Embryonic facial prominence (tissue), 1 donor: ENCODE data around the gene NCS1.

Experiments
- DNase-seq: peaks from one replicate; pipeline ENCODE4 v3.0.0-alpha.2; 2016; ENCODE audit errors: extremely low spot score

NCS1 gene

DNA sequence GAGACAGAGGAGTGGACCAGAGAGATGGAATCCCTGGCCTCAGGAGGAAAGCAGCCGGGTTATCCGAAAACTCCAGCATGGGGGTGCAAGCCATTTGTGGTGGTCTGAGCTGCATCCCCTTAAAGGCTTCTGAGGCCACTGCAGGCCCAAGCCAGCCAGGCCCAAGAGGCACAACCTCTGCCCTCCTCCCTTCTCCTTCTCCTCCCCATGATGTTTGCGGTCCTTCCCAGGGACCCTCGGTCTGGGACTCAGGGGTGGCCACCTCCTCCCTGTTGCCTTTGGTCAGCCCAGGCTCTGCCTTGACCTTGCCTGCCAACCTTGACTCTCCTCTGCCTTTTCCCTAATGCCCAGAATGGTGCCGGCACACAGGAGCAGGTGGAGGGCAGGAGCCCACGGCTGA lies 4.6 kb downstream of the NCS1 start:
- DNase-seq, result no peak

DNA sequence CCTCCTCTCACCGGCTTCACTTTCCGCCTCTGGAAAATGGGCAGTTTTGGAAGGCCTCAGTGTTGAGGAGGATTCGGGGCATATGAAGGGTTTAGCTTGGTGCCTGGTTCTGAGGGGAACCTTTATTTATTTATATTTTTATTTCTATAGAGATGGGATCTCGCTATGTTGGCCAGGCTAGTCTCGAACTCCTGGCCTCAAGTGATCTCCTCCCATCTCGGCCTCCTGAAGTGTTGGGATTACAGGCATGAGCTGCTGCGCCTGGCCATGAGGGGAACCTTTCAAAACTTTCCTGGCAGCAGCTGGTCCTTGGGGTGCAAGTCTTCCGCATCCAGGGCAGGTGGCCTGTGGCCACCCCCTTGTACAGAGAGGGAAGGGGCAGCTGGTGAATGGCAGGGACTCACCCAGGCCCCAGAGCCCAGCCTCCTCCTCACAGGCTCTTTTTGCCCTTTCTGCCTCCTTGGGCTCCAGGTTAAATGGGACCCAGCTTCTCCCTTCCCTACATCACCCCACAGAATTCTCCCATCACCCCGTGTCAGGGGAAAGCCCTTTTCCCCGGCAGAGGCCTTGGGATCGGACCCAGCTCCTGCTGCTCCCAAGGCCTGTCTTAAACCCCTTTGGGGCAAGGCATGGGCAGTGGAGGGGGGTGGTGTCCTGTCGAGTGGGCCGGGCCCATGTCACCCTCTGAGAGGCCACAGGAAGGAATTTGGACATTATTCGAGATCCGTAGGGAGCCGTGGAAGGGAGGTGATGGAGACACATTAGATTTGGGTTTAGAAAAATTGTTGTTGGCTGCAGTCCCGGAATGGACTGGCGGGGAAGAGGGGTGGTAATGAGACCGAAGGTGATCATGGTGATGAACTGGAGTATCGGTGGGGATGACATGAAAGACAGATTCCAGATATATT lies 5.9 kb downstream of the NCS1 start:
- no peak for DNase-seq

DNA sequence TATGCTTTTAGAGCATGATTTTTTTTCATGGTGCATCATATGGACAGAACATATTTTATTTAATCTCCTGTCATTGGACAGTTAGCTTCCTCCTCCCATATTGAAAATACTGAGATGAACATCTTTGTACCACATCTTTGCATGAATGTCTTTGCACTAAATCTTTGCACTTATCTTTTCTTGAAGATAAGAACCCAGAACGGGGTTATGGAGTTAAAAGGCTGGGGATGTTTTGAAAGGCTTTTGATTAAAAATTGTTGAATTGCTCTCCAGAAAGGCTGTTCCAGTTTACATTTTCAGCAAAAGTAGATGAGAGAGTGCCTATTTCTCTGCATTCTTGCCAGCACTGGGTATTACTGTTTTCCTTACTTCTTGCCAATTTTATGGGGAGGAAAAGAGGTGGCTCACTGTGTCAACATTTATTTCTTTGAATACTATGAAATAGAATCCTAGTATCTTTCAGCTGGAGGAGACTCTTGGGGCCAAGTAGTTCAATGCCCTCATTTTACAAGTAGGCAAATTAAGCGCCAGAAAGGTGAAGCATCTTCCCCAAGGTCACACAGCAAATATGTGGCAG lies 7.2 kb downstream of the NCS1 start:
- no peak for DNase-seq

DNA sequence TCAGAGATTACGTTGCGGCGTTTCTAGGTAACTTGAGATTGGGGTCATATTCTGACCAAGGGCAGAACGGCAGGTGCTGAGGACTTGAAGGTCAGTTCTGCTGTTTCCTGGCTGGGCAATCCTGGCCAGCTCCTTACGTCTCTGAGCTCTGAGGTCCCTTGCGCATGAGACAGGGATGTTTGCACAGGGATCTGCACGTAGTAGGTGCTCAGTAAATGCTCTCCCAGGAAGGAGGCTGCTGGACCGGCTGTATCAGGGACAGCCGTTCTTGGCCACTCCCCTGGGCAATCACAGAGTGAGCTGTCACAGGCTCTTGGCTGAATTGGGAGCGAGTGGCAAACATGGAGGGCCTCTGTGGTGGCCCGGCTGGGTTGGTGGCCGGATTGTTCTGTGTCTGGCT lies 8.3 kb downstream of the NCS1 start:
- no peak for DNase-seq

DNA sequence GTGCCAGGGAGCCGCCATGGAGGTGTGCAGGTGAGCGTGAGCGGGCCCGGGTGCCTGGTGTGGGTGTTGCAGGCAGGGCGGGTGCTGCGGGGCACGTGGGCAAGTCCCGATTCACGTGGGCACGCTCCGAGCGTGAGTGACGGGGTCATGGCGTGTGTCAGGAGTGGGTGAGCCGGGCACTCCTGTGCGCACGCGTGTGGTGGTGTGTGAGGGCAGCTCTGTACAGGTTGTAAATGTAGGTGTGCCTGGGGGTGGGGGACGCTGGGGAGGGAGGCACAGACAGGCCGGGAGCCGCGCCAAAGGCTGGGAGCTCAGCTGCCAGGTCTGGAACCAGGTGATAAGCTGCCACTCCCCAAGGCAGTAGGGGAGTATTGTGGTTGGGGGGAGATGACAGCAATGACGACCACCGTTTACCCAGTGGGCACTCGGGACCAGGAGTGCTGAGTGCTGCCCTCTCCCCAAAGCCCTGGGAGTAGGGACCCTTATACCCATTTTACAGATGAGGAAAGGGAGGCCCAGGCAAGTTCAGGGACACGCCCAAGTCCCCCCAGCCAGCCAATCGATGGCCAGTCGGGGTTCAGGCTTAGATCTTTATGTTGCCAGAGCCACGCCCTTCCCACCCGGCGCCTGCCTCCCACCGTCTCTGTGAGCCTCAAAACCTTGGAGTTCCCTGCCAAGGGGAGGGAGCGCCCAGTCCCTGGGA lies 9.6 kb downstream of the NCS1 start:
- no peak for DNase-seq

DNA sequence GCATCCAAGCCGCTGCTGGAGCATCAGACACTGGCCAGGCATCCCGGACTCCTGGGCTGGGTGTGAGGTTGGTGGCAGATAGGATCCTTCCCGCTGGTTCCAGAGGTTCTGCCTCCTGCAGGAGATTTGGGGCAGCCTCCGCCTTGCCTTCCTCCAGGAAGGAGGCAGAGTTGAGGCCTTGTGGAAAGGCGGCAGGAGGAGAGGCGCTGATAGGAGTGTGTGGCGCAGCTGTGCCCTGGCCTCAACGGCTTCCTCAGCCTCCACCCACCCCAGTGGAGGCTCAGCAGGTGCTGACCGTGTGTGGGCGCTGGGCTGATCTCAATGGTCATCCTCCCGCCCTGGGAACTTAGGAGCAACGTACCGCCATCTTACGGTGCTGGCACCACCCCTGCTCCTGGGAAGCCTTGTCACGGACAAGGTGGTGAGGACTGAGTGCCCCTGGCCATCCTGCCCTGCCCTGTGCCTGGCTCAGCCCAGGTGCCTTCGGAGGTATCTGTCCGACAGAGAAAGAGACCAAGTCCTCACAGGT lies 10.2 kb downstream of the NCS1 start:
- no peak for DNase-seq

DNA sequence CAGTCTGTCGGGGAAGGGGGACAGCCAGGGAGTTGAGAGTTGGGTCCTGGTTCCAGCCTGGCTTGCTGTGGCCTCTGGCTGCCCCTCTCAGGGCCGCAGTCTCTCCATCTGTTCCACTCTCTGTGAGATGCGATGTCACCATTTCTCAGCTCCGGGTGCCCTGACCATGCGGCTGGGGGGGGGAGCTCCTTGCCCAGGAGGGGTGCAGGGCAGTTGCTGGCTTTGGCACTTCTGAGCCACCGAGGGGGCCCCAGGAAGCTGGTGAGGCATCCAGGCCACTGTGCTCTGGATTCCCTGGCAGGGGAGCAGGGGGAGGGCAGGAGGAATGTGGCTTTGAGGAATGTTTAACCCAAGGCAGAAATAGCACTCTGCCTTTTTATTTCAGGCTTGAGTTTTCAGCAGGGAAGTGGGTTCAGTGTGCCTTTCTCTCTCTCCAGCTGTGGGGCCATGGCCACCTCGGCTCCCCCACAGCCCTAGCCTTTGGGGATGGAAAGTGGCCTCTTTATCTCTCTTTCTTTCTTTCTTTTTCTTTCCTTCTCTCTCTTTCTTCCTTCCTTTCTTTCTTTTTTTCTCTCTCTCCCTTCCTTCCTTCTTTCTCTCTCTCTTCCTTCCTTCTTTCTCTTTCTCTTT lies 11.0 kb downstream of the NCS1 start:
- peak; percentile 25 for DNase-seq

DNA sequence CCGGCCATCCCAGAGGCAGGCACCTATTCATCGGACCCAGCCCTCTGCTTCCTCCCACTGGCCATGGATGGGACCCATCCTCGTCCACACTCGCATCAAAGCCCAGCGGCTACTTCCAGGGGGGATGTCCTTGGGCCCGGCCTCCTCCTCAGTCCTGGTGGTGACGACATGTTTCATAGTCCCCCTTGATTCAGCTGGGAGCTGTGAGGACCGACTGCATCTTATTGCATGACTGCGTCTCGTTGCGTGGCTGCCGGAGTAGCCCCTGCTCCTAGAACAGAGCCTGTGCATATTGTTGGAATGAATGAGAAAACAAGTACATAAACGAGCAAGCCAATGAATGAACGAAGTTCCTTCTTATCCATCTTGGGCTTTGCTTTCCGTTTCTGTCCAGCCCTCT lies 12.8 kb downstream of the NCS1 start:
- no peak for DNase-seq

DNA sequence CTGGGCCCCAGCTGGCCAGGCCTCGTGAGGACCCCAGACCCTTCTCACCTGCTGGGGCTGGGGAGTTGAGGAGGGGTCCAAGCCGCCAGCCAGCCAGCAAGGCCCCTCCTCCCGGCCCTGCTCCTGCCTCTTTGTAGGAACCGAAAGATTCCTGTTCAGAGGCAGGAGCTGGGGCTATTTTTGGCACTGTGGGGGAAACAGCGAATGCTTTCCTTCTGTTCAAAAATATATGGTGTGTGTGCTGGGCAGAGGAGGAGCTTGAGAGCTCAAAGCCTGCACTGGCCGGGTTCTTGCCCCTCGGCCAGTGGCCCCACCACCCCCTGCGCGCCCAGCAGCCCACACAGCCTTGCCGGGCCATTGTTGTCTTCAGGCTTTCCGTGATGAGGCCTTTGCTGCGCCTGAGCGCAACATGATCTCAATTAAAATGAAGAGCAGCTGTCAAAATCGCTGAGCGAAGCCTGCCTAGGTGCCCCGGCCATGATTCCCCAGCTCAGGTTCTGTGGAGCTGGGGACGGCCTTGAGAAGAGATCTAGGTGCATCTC lies 13.4 kb downstream of the NCS1 start:
- DNase-seq, result no peak

DNA sequence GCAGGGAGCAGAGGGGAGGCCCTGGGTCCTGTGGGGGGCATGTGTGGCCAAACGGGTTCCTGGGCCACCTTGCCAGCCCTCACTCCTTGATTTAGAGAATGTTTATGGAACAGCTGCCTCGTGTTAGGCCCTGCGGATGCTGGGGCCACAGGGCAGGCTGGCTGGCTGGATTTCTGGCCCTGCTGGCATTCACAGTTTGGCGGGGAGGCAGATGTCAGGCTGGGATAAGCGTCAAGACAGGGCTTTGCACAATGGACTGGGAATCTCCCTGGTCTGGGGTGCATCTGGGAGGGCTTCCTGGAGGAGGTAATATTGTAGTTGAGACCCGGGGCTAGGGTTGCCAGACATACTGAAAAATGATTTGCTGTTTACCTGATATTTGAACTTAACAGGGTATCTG lies 13.8 kb downstream of the NCS1 start:
- no peak for DNase-seq

DNA sequence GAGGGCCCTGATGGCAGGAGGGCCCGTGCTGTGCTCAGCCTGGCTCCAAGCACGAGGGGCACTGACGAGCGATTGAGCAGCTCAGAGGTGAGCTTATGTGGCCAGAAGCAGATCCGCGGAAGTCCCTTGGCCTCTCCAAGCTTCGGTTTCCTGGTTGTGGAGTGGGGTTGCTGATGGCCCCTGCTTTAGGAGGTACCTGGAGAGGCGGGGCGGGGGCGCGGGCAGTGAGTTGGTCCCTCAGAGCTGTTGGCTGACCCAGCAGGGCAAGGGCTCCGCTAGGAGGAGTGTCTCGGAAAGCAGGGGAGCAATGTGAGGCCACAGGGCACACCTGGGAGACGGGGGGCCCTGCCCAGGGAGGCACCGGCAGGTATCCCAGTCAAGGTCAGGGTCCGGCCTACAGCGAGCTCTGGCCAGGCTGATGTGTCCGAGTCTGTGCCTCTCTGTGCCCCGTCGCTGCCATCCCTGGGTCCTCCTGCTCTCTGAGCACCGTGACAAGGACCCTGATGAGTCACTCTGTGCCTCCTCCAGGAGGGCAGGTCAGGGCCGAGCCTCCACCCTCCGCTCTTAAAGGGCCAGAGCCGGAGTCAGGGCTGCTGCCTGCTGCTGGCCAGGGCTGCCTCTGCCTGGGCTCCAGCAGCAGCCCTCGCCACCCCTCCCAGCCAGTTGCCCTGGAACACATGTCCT lies 14.8 kb downstream of the NCS1 start:
- no peak for DNase-seq

DNA sequence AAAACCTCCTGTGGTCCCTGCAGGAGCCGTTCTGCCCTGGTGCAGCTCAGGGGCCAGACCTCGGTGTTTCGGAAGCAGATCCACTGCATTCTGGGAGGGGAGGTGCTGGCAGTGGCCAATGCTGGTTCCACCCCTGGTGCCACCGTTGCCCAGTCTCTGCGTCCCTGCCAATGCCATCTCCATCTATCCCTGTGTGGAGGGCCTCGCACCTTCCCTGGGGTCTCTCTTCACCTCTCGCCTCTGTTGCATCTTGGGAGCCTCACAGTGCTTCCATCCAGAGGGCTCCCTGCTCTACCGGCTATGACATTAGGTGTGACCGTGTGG lies 15.3 kb downstream of the NCS1 start:
- no peak for DNase-seq

DNA sequence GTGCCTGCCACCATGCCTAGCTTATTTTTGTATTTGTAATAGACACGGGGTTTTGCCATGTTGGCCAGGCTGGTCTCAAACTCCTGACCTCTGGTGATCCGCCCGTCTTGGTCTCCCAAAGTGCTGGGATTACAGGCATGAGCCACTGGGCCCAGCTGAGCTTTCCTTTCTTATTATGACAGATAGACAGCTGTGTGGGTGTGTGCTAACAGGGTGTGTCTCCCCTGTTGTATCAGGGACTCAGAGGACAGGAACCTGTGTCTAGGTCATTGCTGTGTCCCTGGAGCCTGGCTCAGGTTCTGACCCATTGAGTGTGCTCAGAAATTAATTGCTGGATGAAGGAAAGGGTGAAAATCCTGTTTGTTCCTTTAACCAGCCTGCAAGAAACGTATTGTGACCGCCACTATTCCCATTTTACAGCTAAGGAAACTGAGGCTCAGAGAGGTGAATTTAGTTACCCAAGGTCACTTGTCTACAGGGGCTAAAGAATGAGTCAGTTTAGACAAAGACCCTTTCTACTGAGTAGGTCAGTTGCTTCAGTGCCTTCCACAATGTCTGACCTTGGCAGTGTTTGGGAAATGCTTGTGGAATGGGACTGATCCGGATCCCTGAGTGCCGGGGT lies 16.8 kb downstream of the NCS1 start:
- DNase-seq, result no peak

DNA sequence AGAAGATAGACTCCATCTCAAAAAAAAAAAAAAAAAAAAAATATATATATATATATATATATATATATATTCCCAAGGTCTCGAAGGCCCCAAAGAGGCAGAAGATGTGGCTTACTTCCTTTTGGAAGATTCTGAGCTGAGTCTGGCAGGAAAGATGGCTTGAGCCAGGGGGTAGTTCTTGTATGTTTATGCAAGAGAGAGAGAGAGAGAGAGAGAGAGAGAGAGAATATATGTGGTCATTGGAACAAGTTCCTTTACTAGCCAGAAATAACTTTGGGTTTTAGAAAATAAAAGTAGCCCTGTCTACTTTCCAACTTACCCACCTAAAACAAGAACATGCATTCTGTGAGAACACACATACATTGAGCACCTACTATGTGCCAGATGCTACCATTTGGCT lies 17.6 kb downstream of the NCS1 start:
- DNase-seq, result no peak

DNA sequence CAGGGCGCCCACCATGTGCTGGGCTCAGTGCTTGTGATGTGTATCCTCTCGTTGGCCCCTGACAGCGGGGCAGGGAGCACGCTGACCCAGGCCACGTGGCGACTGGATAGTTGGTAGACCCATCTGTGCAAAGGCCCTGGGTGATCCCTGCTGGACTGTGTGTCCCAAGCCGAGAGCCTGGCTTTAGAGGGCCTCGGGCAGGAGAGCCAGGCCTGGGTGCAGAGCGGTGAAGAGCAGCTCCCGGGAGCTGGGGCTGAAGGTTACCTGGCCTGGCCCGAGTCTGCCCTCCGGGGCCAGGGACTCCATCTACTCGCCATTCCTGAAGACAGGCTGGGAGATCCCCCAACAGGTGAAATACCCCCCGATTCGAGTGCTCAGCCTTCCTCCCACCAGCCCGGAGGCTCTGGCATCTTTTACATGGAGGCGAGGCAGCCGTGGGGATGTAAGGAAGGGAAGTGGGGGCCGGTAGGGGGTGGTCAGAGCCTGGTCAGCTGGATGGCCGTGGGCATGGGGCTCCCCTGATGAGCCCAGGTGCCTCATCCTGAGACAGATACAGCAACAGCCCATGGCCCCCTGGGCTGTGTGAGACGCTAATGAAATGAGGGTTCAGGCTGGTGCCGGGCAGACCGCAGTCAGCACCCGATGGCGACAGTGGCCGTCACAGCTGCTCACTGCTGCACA lies 19.0 kb downstream of the NCS1 start:
- no peak for DNase-seq

DNA sequence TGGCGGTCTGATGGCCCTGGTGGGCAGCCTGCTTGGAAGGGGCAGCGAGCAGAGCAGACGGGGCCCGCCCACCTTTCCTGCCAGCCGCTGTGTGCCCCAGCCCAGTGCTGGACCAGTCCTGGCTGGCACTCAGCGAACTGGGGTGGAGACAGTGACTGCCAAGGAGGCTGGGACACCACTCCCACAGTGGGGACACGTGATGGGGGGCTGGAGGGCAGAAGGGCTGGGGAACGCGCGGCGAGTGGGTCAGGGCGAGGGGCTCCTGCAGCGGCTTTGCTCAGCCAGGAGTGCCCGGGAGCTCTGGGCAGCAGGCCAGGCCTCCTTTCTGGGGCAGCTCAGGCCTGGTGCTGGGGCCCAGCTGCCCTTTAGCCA lies 19.5 kb downstream of the NCS1 start:
- no peak for DNase-seq

DNA sequence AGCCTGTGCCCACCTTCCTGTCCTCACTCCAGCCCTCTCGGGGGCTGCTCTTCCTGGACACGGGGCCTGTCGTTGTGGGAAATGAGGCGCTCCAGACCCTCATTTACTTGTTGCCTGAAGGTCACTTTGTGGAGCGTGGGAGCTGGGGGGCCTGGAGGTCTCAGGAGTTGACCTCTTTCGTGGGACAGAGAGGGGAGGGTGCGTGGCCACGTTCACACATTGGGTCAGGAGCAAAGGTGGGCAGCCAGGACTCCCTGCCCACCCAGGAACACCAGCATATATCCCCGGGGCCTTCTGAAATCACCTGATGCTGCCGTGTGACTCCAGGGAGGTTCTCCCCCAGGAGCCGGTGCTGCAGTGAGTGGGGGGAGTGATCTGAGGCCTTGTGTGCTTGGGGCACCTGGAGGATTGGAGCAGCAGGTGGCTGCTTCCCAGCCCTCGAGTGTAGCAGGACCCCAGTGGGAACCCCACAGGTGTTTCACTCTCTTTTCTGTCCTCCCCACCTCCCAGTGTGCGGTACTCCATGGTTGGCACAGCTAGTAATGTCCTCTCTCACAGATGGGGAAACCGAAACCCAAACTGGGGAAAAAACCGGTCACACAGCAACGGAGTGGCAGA lies 20.3 kb downstream of the NCS1 start:
- no peak for DNase-seq

DNA sequence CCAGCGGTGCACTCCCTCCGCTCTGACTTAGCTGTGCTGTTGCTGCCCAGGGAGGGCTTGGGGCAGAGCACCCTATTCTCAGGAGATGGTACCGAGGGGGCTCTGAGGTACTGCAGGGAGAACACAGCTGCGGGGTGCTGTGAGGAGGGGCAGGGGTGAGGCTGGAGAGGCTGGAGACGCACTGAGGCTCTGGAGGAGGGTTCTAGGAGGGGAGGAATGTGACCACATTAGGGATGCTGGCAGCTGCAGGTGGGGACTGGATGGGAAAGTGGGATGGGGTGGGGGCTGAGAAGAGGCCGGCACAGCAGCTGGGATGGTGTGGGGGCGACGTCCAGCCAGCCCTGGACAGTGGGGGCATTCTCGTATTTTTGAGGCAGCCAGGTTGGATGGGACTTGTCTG lies 20.9 kb downstream of the NCS1 start:
- no peak for DNase-seq

DNA sequence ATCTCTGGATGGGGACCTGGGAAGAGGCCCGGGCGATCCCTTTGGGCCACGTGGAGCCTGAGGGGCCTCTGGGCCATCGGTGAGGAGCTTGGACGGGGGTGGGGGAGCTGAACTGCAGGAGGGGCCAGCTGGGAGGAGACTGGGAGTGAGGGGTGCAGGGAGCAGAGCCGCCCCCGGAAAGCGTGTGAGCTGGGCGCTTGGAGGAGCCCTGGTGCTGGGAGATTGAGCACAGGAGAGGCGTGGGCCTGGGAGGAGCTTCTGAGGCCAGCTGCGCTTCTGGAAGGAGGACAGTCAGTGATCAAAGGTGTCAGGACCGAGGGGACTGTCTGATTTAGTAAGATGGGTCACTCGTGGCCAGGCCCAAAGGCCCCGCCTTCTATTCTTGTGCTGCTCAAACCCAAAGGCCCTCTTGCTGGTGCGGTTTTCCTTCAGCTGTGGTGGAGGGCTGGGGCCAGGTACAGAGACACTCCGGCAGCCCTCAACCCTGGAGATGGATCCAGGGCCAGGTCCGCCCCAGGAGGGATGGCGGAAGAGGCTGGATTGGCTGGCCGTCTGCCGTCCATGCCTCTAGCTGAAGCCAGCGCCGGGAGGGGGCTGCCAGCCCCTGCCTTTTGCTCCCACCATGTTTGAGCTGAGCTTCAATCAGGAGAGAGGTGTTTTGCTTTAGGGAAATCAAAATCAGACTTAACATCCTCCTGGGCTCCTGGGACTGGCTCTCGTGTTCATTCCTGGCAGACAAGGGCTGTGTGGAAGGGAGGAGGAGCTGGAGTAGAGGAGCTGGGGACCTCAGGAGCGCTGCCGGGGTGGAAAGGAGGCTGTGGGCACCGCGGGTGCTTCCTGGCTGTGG lies 21.6 kb downstream of the NCS1 start:
- no peak for DNase-seq
